ENCODE data around the gene GNG7.

- TF ChIP-seq EZH2 (IDR thresholded peaks at IDR 0.05; ENCODE audit: borderline replicate concordance, low read depth, low read length, severe bottlenecking) (no peak), POLR2A (IDR thresholded peaks at IDR 0.05; ENCODE audit: low read depth, low read length) (no peak), POLR2AphosphoS5 (IDR thresholded peaks at IDR 0.05; ENCODE audit: insufficient read depth, low read depth, low read length) (no peak)
- TF ChIP-seq, protein P1, sequence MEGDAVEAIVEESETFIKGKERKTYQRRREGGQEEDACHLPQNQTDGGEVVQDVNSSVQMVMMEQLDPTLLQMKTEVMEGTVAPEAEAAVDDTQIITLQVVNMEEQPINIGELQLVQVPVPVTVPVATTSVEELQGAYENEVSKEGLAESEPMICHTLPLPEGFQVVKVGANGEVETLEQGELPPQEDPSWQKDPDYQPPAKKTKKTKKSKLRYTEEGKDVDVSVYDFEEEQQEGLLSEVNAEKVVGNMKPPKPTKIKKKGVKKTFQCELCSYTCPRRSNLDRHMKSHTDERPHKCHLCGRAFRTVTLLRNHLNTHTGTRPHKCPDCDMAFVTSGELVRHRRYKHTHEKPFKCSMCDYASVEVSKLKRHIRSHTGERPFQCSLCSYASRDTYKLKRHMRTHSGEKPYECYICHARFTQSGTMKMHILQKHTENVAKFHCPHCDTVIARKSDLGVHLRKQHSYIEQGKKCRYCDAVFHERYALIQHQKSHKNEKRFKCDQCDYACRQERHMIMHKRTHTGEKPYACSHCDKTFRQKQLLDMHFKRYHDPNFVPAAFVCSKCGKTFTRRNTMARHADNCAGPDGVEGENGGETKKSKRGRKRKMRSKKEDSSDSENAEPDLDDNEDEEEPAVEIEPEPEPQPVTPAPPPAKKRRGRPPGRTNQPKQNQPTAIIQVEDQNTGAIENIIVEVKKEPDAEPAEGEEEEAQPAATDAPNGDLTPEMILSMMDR (IDR thresholded peaks at IDR 0.05; ENCODE audit: extremely low read depth in 1 of 2, insufficient read depth in 1 of 2, low read depth in 1 of 2, low read length in 2 of 2), result no peak
Measured at GRCh38 chr19:2479556-2480194, 222.8 kb downstream of the GNG7 start.

Data from endothelial cell of umbilical vein (primary cell).